ENCODE data around the gene OR2H2. TPM values are rescaled to one million over a fixed set of nuclear protein-coding genes. Genes with fewer than 3 reads are reported as not detected.

OR2H2 gene
- total RNA-seq: not detected in 2 replicates

DNA sequence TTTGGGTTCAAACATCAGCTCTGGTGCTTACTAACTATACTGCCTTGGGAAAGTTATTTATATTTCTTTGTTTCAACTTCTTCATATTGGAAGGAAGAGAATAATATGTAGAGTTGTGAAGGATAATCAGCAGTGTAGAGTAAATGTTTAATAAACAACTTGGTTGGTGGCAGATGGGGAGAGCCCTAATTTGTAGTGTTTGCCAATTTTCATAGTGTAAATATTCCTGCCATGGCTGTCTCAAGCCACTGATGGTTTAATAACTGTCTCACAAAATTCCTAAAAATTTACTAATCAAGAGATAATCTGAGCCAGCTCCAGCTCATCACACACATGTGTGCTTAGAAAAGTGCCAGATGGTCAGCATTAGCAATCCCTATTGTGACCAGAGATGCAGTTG is at the start of gene OR2H2:
OR2H2 (plus strand) TSS at position 301 of the 400 bp plus-strand sequence. CDS start 2,824 bp downstream, outside the sequence.

DNA sequence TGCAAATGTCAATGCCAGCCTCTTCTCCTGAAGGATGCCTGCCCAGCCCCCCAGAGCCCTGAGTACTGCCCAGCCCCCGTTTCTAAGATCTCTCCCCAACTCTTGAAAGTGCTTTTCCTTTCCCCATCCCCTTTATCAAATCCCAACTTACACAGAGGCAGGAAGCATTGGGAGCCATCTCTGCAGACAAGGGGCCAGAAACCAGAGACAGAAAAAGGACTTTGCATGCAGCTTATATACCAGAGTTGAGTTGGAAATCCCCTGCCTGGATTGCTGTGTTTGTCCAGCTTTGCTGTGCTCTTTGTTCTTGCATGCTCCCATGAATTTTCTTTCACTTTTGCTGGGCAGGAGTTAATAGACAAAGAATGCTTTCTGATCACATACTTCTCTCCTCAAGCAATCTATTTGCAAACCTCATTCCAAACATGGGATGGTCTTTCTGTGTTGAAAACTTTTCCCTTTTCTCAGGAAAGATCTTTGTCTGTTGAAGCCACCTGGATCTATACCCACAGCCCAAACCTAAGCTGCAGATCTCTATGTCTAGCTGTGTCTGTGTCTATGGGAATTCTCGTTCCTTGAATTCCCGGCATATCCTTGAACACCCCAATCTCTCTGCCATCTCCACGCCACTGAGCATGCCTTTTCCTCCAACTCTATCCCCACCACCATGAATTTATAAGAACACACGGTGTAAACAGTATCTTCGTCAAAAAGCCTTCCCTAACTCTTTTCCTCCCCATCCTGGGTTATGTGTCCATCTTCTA is 25.2 kb upstream of the OR2H2 start, which contains the start of gene UBD:
UBD (minus strand) TSS at position 209 of the 764 bp plus-strand sequence; CDS start at position 178, 31 bp downstream.

DNA sequence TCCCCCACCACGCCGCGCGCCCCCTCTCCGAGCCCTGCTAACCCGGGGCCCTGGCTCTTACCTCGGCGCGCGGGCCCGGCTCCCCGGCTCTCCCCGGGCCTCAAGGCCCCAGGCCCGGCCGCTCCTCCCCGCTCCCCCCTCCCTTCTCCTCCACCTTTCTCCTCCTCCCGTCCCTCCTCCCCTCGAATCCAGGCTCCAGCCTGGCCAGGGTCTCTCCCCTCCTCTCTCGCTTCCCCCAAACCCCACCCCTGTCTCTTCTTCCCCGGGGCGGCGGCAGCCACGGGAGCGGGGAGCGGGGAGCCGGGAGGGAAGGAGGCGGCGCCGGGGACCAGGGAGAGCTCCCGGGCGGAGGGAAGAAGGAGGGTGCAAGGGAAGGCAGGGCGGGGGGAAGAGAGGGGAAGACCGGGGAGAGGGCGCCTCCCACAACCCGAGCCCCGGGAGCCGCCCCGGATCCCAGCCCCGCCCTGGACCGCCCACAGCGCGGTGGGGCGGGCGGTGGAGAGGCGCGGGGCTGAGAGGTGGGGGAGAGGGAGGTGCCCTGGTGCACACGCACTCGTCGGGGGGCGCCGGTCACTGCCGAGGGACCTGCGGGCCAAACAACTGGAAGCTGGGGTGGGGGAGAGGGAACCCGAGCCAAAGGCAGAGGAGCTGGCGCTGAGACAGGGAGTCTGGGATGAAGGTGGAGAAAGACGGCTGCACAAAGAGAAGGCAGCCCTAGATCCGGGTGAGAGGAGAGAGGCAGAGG is 48.0 kb downstream of the OR2H2 start, which contains the start of gene GABBR1:
GABBR1 (minus strand) TSS at position 395 of the 745 bp plus-strand sequence. CDS start 798 bp downstream, outside the sequence.

Other genes with a start within 250 kb of the OR2H2 start
- gene OR5V1, start 216.3 kb upstream of the OR2H2 start, total RNA-seq: not detected in 2 replicates
- gene OR12D3, start 209.8 kb upstream of the OR2H2 start, total RNA-seq: not detected in 2 replicates
- not detected in 2 replicates for gene OR12D2, start 189.5 kb upstream of the OR2H2 start, total RNA-seq
- not detected in 2 replicates for gene OR12D1, start 170.2 kb upstream of the OR2H2 start, total RNA-seq
- not detected in 2 replicates for gene OR10C1, start 145.8 kb upstream of the OR2H2 start, total RNA-seq
- not detected in 2 replicates for gene OR11A1, start 128.1 kb upstream of the OR2H2 start, total RNA-seq
- not detected in 2 replicates for gene OR2H1, start 128.0 kb upstream of the OR2H2 start, total RNA-seq
- gene MAS1L, start 97.2 kb upstream of the OR2H2 start, total RNA-seq: not detected in 2 replicates
- not detected in 2 replicates for gene UBD, start 25.4 kb upstream of the OR2H2 start, total RNA-seq
- 14.2 and 15.1 TPM in 2 replicates for gene GABBR1, start 48.1 kb downstream of the OR2H2 start, total RNA-seq
- gene MOG, start 72.0 kb downstream of the OR2H2 start, total RNA-seq: not detected in 2 replicates
- gene ZFP57, start 96.0 kb downstream of the OR2H2 start, total RNA-seq: not detected in 2 replicates
- 8.6 and 13.2 TPM in 2 replicates for gene HLA-F, start 138.3 kb downstream of the OR2H2 start, total RNA-seq
- gene HLA-G, start 242.7 kb downstream of the OR2H2 start, total RNA-seq: not detected in 2 replicates

All from cardiac ventricle fibroblast (primary cell).